ENCODE measurements around the gene APOH. TPM values are rescaled to one million over a fixed set of nuclear protein-coding genes. Genes with fewer than 3 reads are reported as not detected.

APOH gene
- total and polyA plus RNA-seq, 2 of the 13 experiments (the other 11 are each of a cell fraction or from before 2014, with no cell fraction given), result 4,846 to 5,748 TPM

DNA sequence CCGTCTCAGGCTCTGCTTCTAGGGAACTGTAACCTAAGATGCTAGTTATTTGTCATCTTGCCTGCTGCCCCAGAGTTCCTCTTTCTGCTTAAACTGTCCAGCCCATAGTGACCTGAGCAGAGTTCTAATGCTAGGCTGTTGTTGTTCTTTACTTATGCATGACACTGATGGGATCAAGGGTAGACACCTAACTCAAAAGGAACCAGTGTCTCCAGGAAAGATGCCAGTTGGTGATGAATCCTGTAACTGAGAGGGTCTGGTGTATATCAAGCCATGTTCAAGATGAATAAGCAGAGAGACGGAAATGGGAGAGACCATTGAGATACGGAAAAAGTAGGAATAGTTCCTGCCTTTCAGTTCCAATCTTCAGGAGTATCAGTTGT lies 13.7 kb downstream of the APOH start (continued):
- no peak for TF ChIP-seq ZNF670 (CRISPR knock-in tag; IDR thresholded peaks at IDR 0.05; ENCODE audit: borderline replicate concordance)
- TF ChIP-seq ARHGAP35 (CRISPR knock-in tag; IDR thresholded peaks at IDR 0.05; ENCODE audit: borderline replicate concordance), result no peak
- TF ChIP-seq, protein P1, sequence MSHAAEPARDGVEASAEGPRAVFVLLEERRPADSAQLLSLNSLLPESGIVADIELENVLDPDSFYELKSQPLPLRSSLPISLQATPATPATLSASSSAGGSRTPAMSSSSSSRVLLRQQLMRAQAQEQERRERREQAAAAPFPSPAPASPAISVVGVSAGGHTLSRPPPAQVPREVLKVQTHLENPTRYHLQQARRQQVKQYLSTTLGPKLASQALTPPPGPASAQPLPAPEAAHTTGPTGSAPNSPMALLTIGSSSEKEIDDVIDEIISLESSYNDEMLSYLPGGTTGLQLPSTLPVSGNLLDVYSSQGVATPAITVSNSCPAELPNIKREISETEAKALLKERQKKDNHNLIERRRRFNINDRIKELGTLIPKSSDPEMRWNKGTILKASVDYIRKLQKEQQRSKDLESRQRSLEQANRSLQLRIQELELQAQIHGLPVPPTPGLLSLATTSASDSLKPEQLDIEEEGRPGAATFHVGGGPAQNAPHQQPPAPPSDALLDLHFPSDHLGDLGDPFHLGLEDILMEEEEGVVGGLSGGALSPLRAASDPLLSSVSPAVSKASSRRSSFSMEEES (CRISPR knock-in tag; IDR thresholded peaks at IDR 0.05), result no peak
- TF ChIP-seq POLR2AphosphoS5 (IDR thresholded peaks at IDR 0.05; ENCODE audit: low read depth, low read length), result peak; percentile 62
- no peak for TF ChIP-seq KDM6A (CRISPR knock-in tag; IDR thresholded peaks at IDR 0.05; ENCODE audit: low read depth)
- TF ChIP-seq TRIM22 (IDR thresholded peaks at IDR 0.05), result no peak
- no peak for TF ChIP-seq ZIK1 (CRISPR knock-in tag; IDR thresholded peaks at IDR 0.05; ENCODE audit: borderline replicate concordance, low read depth)
- TF ChIP-seq BRF2 (CRISPR knock-in tag; IDR thresholded peaks at IDR 0.05), result 0 out of 2 replicates have a peak, but pooled peaks have one; percentile 53
- TF ChIP-seq ZBTB38 (CRISPR knock-in tag; IDR thresholded peaks at IDR 0.05), result no peak
- no peak for TF ChIP-seq ZNF136 (CRISPR knock-in tag; IDR thresholded peaks at IDR 0.05; ENCODE audit: low read depth)
- TF ChIP-seq ISL2 (CRISPR knock-in tag; IDR thresholded peaks at IDR 0.05), result no peak
- TF ChIP-seq ZBTB33 (CRISPR knock-in tag; IDR thresholded peaks at IDR 0.05), result no peak
- no peak for TF ChIP-seq ZNF143 (CRISPR knock-in tag; IDR thresholded peaks at IDR 0.05)
- no peak for TF ChIP-seq MED1 (CRISPR knock-in tag; IDR thresholded peaks at IDR 0.05)
- TF ChIP-seq PHF21A (CRISPR knock-in tag; IDR thresholded peaks at IDR 0.05), result no peak
- TF ChIP-seq ELK4 (CRISPR knock-in tag; IDR thresholded peaks at IDR 0.05; ENCODE audit: borderline replicate concordance), result no peak
- TF ChIP-seq HOXA9 (CRISPR knock-in tag; IDR thresholded peaks at IDR 0.05; ENCODE audit: borderline replicate concordance), result no peak
- TF ChIP-seq, protein P2, sequence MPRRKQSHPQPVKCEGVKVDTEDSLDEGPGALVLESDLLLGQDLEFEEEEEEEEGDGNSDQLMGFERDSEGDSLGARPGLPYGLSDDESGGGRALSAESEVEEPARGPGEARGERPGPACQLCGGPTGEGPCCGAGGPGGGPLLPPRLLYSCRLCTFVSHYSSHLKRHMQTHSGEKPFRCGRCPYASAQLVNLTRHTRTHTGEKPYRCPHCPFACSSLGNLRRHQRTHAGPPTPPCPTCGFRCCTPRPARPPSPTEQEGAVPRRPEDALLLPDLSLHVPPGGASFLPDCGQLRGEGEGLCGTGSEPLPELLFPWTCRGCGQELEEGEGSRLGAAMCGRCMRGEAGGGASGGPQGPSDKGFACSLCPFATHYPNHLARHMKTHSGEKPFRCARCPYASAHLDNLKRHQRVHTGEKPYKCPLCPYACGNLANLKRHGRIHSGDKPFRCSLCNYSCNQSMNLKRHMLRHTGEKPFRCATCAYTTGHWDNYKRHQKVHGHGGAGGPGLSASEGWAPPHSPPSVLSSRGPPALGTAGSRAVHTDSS (CRISPR knock-in tag; conservative IDR thresholded peaks at IDR 0.05), result no peak

All from HepG2 (cell line).